KBM-7 (cell line): ENCODE results near the gene EARS2.
A peak's percentile ranks its signal among the peaks of the same experiment; 100 is the strongest.
"Not testable (repeated sequence)": the region's sequence is repeated elsewhere in the genome, so short reads cannot be mapped to it uniquely, and the experiment has no call there.

Source experiments
- DNase-seq: peaks from one replicate; pipeline ENCODE4 v3.0.0-alpha.2; 2015
- in situ Hi-C: fragments of 300-500 bp; cut with MboI; formaldehyde crosslinking; loops from 2 replicates; pipeline ENCODE4 v1.14.3; 2020; ENCODE audit warnings: low sequenced_read_pairs, low pct_unique_long_range_greater_than_20kb, mixed read lengths

Gene EARS2

GRCh38 chr16:23571895-23572294 is 14.7 kb upstream of the EARS2 start:
- in situ Hi-C loops = no loop called here
- no peak for DNase-seq

DNA sequence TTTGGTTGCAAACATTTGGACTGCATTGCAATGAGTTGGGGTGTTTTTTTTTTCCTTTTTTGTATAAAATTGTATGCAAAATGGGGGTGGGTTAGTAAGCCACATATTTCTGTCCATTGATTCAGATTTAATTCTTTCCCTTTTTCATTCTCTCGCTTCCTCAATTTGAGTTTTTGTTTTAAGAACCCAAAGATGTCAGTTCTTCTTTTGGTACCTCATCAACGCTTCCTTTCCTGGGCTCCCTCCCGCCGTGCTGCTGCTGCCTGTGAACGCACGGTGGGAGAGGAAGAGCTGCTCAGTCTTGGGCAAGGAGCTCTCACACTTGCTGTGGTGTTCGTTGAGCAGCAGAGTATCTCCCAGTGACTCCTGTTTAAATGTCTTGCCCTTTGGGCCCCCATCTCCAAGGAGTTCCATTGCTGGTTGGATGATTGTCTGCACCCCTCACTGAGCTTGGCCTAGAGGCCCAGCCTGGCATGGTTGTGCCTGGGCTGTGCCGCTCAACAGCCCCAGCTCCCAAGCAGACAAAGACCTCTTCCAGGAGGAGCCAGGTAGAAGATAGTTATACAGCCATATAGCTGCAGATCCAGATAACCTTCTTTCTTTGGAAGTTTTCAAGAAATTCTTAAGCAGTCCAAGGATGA is 14.0 kb upstream of the EARS2 start:
- in situ Hi-C loops = no loop called here
- peak; percentile 14 for DNase-seq

- DNase-seq = no peak
- in situ Hi-C loops = no loop called here
Observed at GRCh38 chr16:23567602-23568001, 10.5 kb upstream of the EARS2 start.

GRCh38 chr16:23566724-23567123 is 9.6 kb upstream of the EARS2 start:
- in situ Hi-C loops = no loop called here
- DNase-seq = no peak

GRCh38 chr16:23564575-23565363 is 7.6 kb upstream of the EARS2 start:
- no peak for DNase-seq
- in situ Hi-C loops = no loop called here

DNA sequence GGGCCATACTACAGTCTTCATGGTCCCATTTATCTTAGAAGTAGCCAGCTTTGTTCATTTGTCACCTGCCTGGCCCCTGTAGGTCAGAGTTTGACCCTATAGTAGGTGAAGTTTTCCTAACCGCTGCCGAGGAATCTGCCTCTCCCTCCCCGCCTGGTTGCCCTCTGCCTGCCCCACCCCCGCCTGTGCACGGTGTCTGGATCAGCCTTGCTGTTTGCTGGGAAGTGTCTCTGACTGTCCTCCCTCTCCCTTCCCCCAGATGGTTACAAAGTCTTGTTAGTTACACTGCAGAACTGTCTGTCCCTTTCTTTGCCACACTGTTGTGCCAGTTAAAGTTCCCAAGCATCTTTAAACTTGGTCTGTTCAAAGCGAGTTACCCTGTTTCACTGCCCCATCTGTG is 6.0 kb upstream of the EARS2 start:
- in situ Hi-C loops = no loop called here

DNA sequence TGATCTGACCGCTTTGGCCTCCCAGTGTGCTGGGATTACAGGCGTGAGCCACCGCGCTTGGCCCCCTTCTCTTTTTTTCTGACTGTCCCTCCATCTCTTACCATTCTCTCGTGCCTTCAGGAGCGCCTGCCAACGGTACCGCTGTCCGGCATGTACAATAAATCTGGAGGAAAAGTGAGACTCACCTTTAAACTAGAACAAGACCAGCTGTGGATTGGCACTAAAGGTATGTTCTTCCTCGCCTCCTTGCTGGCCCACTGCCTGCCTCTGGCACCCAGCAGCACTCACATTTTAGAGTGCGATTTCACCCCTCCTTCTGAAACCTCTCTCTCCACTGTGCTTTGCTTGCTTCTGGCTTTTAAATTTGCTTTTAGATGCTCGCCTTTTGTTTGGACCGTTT is 5.4 kb upstream of the EARS2 start:
- DNase-seq = no peak
- in situ Hi-C loops = no loop called here

More for the DNA sequence above, 6.0 kb upstream of the EARS2 start:
- no peak for DNase-seq

GRCh38 chr16:23561586-23561985 is 4.4 kb upstream of the EARS2 start:
- in situ Hi-C loops = no loop called here
- no peak for DNase-seq

DNA sequence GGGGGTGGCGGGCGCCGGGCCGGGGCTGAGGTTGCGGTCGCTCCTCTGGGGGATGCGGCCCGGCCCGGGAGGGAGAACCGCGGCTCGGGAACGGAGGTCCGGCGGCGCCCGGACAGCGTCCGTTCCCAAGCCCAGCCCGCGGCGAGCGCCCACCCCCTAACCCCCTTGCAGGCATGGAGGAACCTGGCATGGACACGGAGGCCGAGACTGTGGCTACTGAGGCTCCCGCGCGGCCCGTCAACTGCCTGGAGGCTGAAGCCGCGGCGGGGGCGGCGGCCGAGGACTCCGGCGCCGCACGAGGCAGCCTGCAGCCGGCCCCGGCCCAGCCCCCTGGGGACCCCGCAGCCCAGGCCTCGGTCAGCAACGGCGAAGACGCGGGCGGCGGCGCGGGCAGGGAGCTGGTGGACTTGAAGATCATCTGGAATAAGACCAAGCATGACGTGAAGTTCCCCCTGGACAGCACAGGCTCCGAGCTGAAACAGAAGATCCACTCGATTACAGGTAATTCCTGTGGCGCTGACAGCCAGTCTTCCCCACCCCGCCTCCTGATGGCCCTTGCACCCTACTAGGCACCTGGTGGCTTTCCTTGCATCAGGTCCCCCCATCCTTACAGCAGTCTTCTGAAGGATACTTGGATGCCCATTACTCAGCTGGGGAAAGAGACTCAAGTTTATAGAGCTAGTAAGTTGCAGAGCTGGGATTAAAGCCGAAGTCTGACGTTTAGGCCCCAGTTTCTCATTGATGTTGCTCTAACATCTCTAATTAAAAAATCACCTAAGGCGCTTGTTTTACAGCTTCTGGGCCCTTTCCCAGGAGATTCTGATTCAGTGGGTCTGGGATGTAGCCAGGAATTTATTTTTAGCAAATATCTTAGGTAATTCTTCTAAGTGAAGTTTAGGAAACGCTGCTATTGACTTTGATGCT is 891 bp upstream of the EARS2 start:
- DNase-seq = no peak

GRCh38 chr16:23554536-23554935 is 2.6 kb downstream of the EARS2 start:
- in situ Hi-C loops = no loop called here
- DNase-seq = peak; percentile 6

More for the DNA sequence above, 891 bp upstream of the EARS2 start:
- in situ Hi-C loops = no loop called here

DNA sequence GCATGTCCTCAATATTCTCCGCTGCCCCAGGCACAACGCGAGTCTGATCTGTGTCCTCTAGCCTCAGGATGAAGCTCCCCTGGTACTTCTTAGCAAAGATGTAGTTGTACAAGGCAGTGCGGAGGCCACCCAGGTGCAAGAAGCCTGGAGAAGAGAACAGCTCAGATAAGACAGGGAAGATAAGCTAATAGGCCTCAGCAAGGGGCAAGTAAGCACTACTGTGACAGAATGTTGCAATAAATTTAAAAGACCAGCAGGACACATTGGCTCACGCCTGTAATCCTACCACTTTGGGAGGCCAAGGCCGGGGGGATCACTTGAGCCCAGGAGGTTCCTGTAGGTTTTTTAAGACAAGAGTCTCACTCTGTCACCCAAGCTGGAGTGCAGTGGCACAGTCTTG is 5.0 kb downstream of the EARS2 start:
- DNase-seq = no peak
- in situ Hi-C loops = no loop called here

GRCh38 chr16:23549938-23550337 is 7.2 kb downstream of the EARS2 start:
- no peak for DNase-seq
- in situ Hi-C loops = no loop called here

GRCh38 chr16:23544436-23544835 is 12.7 kb downstream of the EARS2 start:
- in situ Hi-C loops = no loop called here

DNA sequence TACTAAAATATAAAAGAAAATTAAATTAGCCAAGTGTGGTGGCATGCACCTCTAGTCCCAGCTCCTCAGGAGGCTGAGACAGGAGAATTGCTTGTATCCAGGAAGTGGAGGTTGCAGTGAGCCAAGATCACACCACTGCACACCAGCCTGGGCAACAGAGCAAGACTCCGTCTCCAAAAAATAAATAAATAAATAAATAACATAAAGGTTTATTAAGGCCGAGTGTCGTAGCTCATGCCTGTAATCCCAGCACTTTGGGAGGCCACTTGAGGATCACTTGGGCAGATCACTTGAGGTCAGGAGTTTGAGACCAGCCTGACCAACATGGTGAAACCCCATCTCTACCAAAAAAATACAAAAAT is 16.4 kb downstream of the EARS2 start:
- in situ Hi-C loops, DNase-seq: not testable (repeated sequence)

More at GRCh38 chr16:23544436-23544835, 12.7 kb downstream of the EARS2 start:
- DNase-seq = no peak

- in situ Hi-C loops = no loop called here
- DNase-seq = no peak
Observed at GRCh38 chr16:23539984-23540816, 16.9 kb downstream of the EARS2 start.

GRCh38 chr16:23538919-23539278 is 18.3 kb downstream of the EARS2 start:
- in situ Hi-C loops = no loop called here
- no peak for DNase-seq

- no peak for DNase-seq
- in situ Hi-C loops = no loop called here
Observed at GRCh38 chr16:23537390-23537789, 19.8 kb downstream of the EARS2 start.

GRCh38 chr16:23535901-23536300 is 21.2 kb downstream of the EARS2 start:
- DNase-seq = no peak
- in situ Hi-C loops = no loop called here
